C4-2B (cell line): ENCODE measurements around the gene CLCNKB.

ENCODE experiments used
- ZFX ChIP-seq: fragments of 450-650 bp; IDR thresholded peaks from 2 replicates; pipeline ENCODE4 v1.6.1; 2017
- TF ChIP-seq, protein P1 (sequence below): fragments of 450-650 bp; conservative IDR thresholded peaks from 2 replicates; pipeline ENCODE4 v1.5.1; 2017; ENCODE audit warnings: mild to moderate bottlenecking

DNA sequence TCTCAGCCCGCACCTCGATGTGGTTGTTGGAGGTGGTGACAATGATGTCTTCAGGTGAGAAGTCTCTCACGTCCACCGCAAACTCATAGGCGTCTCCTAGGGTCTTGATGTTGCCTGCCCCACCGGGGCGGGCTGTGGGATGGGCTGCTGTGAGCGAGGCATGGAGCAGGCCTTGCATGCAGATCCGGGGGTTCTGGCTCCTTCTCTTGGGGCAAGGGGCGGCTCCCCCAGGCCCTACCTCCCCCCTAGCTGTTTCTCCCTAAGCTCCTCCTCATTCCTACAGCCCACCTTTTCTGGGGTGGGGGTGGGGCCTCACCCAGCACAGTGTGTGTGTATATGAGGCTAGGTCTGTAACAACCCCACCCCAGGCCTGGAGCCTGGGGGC is 26.5 kb upstream of the CLCNKB start:
- TF ChIP-seq, protein P1, sequence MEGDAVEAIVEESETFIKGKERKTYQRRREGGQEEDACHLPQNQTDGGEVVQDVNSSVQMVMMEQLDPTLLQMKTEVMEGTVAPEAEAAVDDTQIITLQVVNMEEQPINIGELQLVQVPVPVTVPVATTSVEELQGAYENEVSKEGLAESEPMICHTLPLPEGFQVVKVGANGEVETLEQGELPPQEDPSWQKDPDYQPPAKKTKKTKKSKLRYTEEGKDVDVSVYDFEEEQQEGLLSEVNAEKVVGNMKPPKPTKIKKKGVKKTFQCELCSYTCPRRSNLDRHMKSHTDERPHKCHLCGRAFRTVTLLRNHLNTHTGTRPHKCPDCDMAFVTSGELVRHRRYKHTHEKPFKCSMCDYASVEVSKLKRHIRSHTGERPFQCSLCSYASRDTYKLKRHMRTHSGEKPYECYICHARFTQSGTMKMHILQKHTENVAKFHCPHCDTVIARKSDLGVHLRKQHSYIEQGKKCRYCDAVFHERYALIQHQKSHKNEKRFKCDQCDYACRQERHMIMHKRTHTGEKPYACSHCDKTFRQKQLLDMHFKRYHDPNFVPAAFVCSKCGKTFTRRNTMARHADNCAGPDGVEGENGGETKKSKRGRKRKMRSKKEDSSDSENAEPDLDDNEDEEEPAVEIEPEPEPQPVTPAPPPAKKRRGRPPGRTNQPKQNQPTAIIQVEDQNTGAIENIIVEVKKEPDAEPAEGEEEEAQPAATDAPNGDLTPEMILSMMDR: no peak
- no peak for TF ChIP-seq ZFX
